ENCODE results near the gene NPY5R. TPM values are rescaled to one million over a fixed set of nuclear protein-coding genes. Genes with fewer than 3 reads are reported as not detected.

The NPY5R gene
- total and polyA plus RNA-seq, 2 experiments from 2014 or later: 1.8 to 2.4 TPM

DNA sequence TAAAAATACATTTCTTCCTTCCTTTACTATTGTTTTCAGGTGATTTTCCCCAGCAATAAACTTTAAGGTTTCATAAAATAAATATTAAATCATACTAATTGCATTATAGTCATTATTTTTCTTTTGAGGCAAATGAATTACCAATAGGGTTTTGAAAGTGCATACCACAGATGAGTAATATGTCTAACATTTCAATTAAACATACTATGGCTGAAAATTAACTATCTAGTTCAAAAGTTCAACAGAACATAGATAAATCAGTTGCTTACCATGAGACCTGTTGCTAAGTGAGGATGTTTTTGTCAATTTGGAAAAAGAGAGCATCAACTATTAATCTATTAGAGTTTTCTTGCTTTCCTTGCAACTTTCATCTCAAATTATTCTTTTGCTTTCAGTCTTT is 35.0 kb downstream of the NPY5R start:
- no peak for TF ChIP-seq NANOG (IDR thresholded peaks at IDR 0.05; ENCODE audit: borderline replicate concordance)
- TF ChIP-seq JUNB (IDR thresholded peaks at IDR 0.05; ENCODE audit: unreplicated experiment): no peak
- TF ChIP-seq, protein P1, sequence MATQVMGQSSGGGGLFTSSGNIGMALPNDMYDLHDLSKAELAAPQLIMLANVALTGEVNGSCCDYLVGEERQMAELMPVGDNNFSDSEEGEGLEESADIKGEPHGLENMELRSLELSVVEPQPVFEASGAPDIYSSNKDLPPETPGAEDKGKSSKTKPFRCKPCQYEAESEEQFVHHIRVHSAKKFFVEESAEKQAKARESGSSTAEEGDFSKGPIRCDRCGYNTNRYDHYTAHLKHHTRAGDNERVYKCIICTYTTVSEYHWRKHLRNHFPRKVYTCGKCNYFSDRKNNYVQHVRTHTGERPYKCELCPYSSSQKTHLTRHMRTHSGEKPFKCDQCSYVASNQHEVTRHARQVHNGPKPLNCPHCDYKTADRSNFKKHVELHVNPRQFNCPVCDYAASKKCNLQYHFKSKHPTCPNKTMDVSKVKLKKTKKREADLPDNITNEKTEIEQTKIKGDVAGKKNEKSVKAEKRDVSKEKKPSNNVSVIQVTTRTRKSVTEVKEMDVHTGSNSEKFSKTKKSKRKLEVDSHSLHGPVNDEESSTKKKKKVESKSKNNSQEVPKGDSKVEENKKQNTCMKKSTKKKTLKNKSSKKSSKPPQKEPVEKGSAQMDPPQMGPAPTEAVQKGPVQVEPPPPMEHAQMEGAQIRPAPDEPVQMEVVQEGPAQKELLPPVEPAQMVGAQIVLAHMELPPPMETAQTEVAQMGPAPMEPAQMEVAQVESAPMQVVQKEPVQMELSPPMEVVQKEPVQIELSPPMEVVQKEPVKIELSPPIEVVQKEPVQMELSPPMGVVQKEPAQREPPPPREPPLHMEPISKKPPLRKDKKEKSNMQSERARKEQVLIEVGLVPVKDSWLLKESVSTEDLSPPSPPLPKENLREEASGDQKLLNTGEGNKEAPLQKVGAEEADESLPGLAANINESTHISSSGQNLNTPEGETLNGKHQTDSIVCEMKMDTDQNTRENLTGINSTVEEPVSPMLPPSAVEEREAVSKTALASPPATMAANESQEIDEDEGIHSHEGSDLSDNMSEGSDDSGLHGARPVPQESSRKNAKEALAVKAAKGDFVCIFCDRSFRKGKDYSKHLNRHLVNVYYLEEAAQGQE (IDR thresholded peaks at IDR 0.05; ENCODE audit: unreplicated experiment): no peak
- no peak for TF ChIP-seq ZNF331 (CRISPR knock-in tag; IDR thresholded peaks at IDR 0.05; ENCODE audit: low read depth)
- TF ChIP-seq, protein P2, sequence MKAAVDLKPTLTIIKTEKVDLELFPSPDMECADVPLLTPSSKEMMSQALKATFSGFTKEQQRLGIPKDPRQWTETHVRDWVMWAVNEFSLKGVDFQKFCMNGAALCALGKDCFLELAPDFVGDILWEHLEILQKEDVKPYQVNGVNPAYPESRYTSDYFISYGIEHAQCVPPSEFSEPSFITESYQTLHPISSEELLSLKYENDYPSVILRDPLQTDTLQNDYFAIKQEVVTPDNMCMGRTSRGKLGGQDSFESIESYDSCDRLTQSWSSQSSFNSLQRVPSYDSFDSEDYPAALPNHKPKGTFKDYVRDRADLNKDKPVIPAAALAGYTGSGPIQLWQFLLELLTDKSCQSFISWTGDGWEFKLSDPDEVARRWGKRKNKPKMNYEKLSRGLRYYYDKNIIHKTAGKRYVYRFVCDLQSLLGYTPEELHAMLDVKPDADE (IDR thresholded peaks at IDR 0.05): no peak
- no peak for TF ChIP-seq POLR2AphosphoS5 (IDR thresholded peaks at IDR 0.05; ENCODE audit: low read depth)
- TF ChIP-seq ZNF114 (CRISPR knock-in tag; IDR thresholded peaks at IDR 0.05): no peak
- no peak for TF ChIP-seq STAT1 (IDR thresholded peaks at IDR 0.05; ENCODE audit: unreplicated experiment)
- TF ChIP-seq CREB1 (CRISPR knock-in tag; IDR thresholded peaks at IDR 0.05; ENCODE audit: low read depth): no peak
- no peak for TF ChIP-seq EZH2phosphoT487 (IDR thresholded peaks at IDR 0.05; ENCODE audit: unreplicated experiment)
- TF ChIP-seq, protein P3, sequence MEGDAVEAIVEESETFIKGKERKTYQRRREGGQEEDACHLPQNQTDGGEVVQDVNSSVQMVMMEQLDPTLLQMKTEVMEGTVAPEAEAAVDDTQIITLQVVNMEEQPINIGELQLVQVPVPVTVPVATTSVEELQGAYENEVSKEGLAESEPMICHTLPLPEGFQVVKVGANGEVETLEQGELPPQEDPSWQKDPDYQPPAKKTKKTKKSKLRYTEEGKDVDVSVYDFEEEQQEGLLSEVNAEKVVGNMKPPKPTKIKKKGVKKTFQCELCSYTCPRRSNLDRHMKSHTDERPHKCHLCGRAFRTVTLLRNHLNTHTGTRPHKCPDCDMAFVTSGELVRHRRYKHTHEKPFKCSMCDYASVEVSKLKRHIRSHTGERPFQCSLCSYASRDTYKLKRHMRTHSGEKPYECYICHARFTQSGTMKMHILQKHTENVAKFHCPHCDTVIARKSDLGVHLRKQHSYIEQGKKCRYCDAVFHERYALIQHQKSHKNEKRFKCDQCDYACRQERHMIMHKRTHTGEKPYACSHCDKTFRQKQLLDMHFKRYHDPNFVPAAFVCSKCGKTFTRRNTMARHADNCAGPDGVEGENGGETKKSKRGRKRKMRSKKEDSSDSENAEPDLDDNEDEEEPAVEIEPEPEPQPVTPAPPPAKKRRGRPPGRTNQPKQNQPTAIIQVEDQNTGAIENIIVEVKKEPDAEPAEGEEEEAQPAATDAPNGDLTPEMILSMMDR (conservative IDR thresholded peaks at IDR 0.05; ENCODE audit: low read depth in 2 of 2): no peak
- TF ChIP-seq EZH2 (IDR thresholded peaks at IDR 0.05; ENCODE audit: low read depth, unreplicated experiment): no peak
- TF ChIP-seq, protein P4, sequence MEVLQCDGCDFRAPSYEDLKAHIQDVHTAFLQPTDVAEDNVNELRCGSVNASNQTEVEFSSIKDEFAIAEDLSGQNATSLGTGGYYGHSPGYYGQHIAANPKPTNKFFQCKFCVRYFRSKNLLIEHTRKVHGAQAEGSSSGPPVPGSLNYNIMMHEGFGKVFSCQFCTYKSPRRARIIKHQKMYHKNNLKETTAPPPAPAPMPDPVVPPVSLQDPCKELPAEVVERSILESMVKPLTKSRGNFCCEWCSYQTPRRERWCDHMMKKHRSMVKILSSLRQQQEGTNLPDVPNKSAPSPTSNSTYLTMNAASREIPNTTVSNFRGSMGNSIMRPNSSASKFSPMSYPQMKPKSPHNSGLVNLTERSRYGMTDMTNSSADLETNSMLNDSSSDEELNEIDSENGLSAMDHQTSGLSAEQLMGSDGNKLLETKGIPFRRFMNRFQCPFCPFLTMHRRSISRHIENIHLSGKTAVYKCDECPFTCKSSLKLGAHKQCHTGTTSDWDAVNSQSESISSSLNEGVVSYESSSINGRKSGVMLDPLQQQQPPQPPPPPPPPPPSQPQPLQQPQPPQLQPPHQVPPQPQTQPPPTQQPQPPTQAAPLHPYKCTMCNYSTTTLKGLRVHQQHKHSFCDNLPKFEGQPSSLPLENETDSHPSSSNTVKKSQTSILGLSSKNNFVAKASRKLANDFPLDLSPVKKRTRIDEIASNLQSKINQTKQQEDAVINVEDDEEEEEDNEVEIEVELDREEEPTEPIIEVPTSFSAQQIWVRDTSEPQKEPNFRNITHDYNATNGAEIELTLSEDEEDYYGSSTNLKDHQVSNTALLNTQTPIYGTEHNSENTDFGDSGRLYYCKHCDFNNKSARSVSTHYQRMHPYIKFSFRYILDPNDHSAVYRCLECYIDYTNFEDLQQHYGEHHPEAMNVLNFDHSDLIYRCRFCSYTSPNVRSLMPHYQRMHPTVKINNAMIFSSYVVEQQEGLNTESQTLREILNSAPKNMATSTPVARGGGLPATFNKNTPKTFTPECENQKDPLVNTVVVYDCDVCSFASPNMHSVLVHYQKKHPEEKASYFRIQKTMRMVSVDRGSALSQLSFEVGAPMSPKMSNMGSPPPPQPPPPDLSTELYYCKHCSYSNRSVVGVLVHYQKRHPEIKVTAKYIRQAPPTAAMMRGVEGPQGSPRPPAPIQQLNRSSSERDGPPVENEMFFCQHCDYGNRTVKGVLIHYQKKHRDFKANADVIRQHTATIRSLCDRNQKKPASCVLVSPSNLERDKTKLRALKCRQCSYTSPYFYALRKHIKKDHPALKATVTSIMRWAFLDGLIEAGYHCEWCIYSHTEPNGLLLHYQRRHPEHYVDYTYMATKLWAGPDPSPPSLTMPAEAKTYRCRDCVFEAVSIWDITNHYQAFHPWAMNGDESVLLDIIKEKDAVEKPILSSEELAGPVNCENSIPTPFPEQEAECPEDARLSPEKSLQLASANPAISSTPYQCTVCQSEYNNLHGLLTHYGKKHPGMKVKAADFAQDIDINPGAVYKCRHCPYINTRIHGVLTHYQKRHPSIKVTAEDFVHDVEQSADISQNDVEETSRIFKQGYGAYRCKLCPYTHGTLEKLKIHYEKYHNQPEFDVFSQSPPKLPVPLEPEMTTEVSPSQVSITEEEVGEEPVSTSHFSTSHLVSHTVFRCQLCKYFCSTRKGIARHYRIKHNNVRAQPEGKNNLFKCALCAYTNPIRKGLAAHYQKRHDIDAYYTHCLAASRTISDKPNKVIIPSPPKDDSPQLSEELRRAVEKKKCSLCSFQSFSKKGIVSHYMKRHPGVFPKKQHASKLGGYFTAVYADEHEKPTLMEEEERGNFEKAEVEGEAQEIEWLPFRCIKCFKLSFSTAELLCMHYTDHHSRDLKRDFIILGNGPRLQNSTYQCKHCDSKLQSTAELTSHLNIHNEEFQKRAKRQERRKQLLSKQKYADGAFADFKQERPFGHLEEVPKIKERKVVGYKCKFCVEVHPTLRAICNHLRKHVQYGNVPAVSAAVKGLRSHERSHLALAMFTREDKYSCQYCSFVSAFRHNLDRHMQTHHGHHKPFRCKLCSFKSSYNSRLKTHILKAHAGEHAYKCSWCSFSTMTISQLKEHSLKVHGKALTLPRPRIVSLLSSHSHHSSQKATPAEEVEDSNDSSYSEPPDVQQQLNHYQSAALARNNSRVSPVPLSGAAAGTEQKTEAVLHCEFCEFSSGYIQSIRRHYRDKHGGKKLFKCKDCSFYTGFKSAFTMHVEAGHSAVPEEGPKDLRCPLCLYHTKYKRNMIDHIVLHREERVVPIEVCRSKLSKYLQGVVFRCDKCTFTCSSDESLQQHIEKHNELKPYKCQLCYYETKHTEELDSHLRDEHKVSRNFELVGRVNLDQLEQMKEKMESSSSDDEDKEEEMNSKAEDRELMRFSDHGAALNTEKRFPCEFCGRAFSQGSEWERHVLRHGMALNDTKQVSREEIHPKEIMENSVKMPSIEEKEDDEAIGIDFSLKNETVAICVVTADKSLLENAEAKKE (CRISPR knock-in tag; IDR thresholded peaks at IDR 0.05): no peak
- Mint-ChIP-seq H3K27me3 (ENCODE audit: insufficient read depth, low read depth, poor library complexity) (no peaks in the 10 kb centered on the region), H3K36me3 (ENCODE audit: low read depth) (no peaks in the 10 kb centered on the region), H3K27ac (no peak overlapping the region), H3K9me3 (no peaks in the 10 kb centered on the region), H3K4me1 (no peaks in the 10 kb centered on the region), H3K4me3 (no peak overlapping the region)
- no peak overlapping the region for H3K4me3 ChIP-seq
- no peak for ATAC-seq
- H3F3A ChIP-seq (replicated peaks; ENCODE audit: low read depth): no peaks in the 10 kb centered on the region
- no peaks in the 10 kb centered on the region for H3K79me2 ChIP-seq (replicated peaks; ENCODE audit: insufficient read depth)
- H2AFZ ChIP-seq: no peak overlapping the region
- H4K20me1 ChIP-seq (replicated peaks; ENCODE audit: insufficient read depth): no peaks in the 10 kb centered on the region
- H3K4me1 ChIP-seq (ENCODE audit: insufficient read depth): no peaks in the 10 kb centered on the region
- no peaks in the 10 kb centered on the region for H3K36me3 ChIP-seq (ENCODE audit: insufficient read depth)
- H3K4me2 ChIP-seq: no peak overlapping the region
- no peaks in the 10 kb centered on the region; the same call in 1 of the 2 replicates for H3K9me2 ChIP-seq (ENCODE audit: insufficient read depth)
- H3K27ac ChIP-seq (ENCODE audit: low read depth): no peak overlapping the region
- H3K27me3 ChIP-seq (ENCODE audit: insufficient read depth): no peaks in the 10 kb centered on the region
- DNase-seq (ENCODE audit: low spot score): no peak

Data from GM23338 (cell line).